Stomach smooth muscle (tissue), 2 donors: Measurements from ENCODE around the gene SLC38A1.
A peak's percentile ranks its signal among the peaks of the same experiment; 100 is the strongest.

Source experiments
- H3K27ac ChIP-seq: one replicate; pipeline ENCODE4 v1.7.0; 2013; ENCODE audit warnings: mild to moderate bottlenecking, low read length, inconsistent platforms
- H3K27me3 ChIP-seq, 2 donors: one replicate each; pipeline ENCODE4 v1.7.0; 2013; ENCODE audit warnings: low read length in 2 of 2; ENCODE audit not compliant: insufficient read depth in 2 of 2, control insufficient read depth in 1 of 2
- H3K36me3 ChIP-seq, 2 donors: one replicate each; pipeline ENCODE4 v1.7.0; 2013; ENCODE audit warnings: low read length in 2 of 2; ENCODE audit not compliant: control insufficient read depth in 2 of 2, insufficient read depth in 2 of 2
- H3K4me1 ChIP-seq: one replicate; pipeline ENCODE4 v1.7.0; 2013; ENCODE audit warnings: low read length; ENCODE audit not compliant: control insufficient read depth, insufficient read depth
- H3K4me3 ChIP-seq, 2 donors: one replicate each; pipeline ENCODE4 v1.7.0; 2013; ENCODE audit warnings: low read length in 2 of 2
- H3K9ac ChIP-seq, 2 donors: one replicate each; pipeline ENCODE4 v1.7.0; 2013; ENCODE audit warnings: low read length in 2 of 2, mild to moderate bottlenecking in 1 of 2
- H3K9me3 ChIP-seq, 2 donors: one replicate each; pipeline ENCODE4 v1.7.0; 2013; ENCODE audit warnings: low read length in 2 of 2; ENCODE audit not compliant: control insufficient read depth in 2 of 2
- donor health status: healthy.
- donor health status: Pancreatic carcinoma.

Gene SLC38A1

GRCh38 chr12:46234000-46234399 is 34.8 kb downstream of the SLC38A1 start:
- H3K4me3 ChIP-seq, result no peak overlapping the region
- no peaks in the 10 kb centered on the region for H3K27me3 ChIP-seq
- H3K36me3 ChIP-seq, result peaks cover 0 to 2% of the 10 kb centered on the region in 2 donors
- H3K4me1 ChIP-seq, result peaks cover 3% of the 10 kb centered on the region
- no peak overlapping the region for H3K9ac ChIP-seq
- H3K9me3 ChIP-seq, result no peaks in the 10 kb centered on the region
- no peak overlapping the region for H3K27ac ChIP-seq

DNA sequence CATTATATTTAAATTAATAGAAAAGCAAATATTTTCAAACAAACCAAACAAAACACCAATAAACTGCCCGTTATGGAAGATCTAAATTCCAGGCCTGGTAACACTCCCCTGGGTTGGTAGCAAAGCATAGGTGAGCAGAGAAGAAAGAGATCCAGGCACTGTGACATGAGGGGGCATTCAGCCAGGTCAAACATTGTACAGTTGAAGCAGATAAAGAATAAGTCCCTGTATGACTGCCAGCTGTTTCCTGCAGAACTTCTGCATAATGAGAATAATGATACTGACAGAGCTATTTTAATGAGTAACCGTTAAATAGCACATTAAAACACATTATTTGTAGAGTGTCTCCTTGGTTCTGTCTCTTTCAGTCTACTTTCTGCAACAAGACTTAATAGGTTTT is 35.4 kb downstream of the SLC38A1 start:
- Histone ChIP-seq H3K4me3 (no peak overlapping the region), H3K27me3 (no peaks in the 10 kb centered on the region), H3K4me1 (peaks cover 3% of the 10 kb centered on the region), H3K9ac (no peak overlapping the region), H3K27ac (no peak overlapping the region), H3K36me3 (peaks cover 0 to 2% of the 10 kb centered on the region in 2 donors), H3K9me3 (no peaks in the 10 kb centered on the region)

- Histone ChIP-seq H3K36me3 (peaks cover 0 to 4% of the 10 kb centered on the region in 2 donors), H3K4me3 (no peak overlapping the region), H3K9ac (no peak overlapping the region), H3K27me3 (no peaks in the 10 kb centered on the region), H3K4me1 (peaks cover 3% of the 10 kb centered on the region), H3K27ac (no peak overlapping the region), H3K9me3 (no peaks in the 10 kb centered on the region)
Observed at GRCh38 chr12:46230983-46231382, 37.9 kb downstream of the SLC38A1 start.

DNA sequence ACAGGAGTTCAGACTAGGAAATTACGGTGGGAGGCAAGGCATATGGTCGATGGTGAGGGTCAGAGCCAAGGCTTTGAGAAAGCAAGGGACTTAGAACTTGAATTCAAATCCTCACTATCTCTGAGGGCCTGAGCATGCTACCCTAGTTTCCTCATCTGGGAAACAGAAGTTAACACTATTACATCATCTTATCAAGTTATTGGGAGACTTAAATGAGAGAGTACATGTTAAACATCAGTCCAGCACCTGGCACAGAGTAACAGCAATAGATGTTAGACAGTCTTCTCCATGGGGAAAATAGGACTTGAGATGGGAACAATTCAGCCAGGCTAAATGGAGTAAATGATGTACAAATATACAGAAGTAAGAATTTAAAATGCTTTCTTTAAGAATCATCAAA is 38.5 kb downstream of the SLC38A1 start:
- H3K4me3 ChIP-seq, result no peak overlapping the region
- H3K36me3 ChIP-seq, result peaks cover 0 to 4% of the 10 kb centered on the region in 2 donors
- H3K9me3 ChIP-seq, result no peaks in the 10 kb centered on the region
- no peak overlapping the region for H3K9ac ChIP-seq
- peaks cover 3% of the 10 kb centered on the region for H3K4me1 ChIP-seq
- no peak overlapping the region for H3K27ac ChIP-seq
- H3K27me3 ChIP-seq, result no peaks in the 10 kb centered on the region

- peaks cover 0 to 4% of the 10 kb centered on the region in 2 donors for H3K36me3 ChIP-seq
- no peak overlapping the region for H3K9ac ChIP-seq
- H3K27ac ChIP-seq, result no peak overlapping the region
- H3K4me1 ChIP-seq, result peaks cover 13% of the 10 kb centered on the region
- no peak overlapping the region for H3K4me3 ChIP-seq
- no peaks in the 10 kb centered on the region for H3K27me3 ChIP-seq
- no peaks in the 10 kb centered on the region for H3K9me3 ChIP-seq
Observed at GRCh38 chr12:46227616-46228015, 41.2 kb downstream of the SLC38A1 start.

DNA sequence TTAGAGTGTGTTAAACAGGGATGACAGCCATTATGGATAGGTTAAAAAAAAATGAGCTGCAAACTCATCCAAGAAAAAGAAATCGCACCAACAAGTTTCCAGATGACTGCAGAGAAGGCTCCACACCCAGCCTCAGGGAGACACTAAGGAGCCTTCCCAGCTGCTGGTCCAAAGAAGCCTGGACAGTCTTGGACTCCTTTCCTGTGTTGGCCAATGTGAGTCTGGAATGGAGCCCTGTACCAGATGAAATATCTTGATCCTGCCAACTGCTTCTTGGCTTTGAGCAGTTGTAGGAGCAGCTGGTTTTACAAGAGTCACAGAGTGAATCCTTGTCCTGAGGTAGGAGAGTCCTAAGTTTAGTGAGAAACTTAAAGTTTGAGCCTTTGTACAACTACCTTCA is 44.5 kb downstream of the SLC38A1 start:
- Histone ChIP-seq H3K9me3 (no peaks in the 10 kb centered on the region), H3K9ac (no peak overlapping the region), H3K4me3 (no peak overlapping the region), H3K36me3 (peaks cover 0 to 4% of the 10 kb centered on the region in 2 donors), H3K27me3 (no peaks in the 10 kb centered on the region), H3K4me1 (peaks cover 25% of the 10 kb centered on the region), H3K27ac (peak overlapping the region; percentile 19)

GRCh38 chr12:46223047-46223446 is 45.8 kb downstream of the SLC38A1 start:
- Histone ChIP-seq H3K27me3 (no peaks in the 10 kb centered on the region), H3K36me3 (peaks cover 0 to 3% of the 10 kb centered on the region in 2 donors), H3K27ac (no peak overlapping the region), H3K4me1 (peaks cover 28% of the 10 kb centered on the region), H3K4me3 (no peak overlapping the region), H3K9me3 (no peaks in the 10 kb centered on the region), H3K9ac (no peak overlapping the region)

DNA sequence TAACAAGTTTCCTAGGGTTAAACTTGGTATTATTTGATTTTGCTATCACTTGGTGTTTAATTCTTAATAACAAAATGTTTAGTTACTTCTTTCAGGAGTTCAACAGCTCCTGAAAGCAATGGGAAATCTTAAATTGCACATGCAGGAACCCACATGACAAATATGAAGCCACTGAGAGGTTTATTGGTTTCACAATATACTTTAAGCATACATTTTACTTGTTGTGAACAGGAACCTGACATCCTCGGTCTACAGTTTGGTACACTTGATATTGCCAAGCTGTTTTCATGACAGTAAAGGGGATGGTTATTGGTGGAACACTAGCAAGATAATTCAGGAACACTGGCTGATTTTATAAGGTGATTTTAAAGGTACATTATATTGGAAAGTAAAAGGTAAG is 46.2 kb downstream of the SLC38A1 start:
- Histone ChIP-seq H3K36me3 (no peaks in the 10 kb centered on the region), H3K4me3 (no peak overlapping the region), H3K27ac (no peak overlapping the region), H3K4me1 (peaks cover 28% of the 10 kb centered on the region), H3K9ac (no peak overlapping the region), H3K9me3 (no peaks in the 10 kb centered on the region), H3K27me3 (no peaks in the 10 kb centered on the region)

DNA sequence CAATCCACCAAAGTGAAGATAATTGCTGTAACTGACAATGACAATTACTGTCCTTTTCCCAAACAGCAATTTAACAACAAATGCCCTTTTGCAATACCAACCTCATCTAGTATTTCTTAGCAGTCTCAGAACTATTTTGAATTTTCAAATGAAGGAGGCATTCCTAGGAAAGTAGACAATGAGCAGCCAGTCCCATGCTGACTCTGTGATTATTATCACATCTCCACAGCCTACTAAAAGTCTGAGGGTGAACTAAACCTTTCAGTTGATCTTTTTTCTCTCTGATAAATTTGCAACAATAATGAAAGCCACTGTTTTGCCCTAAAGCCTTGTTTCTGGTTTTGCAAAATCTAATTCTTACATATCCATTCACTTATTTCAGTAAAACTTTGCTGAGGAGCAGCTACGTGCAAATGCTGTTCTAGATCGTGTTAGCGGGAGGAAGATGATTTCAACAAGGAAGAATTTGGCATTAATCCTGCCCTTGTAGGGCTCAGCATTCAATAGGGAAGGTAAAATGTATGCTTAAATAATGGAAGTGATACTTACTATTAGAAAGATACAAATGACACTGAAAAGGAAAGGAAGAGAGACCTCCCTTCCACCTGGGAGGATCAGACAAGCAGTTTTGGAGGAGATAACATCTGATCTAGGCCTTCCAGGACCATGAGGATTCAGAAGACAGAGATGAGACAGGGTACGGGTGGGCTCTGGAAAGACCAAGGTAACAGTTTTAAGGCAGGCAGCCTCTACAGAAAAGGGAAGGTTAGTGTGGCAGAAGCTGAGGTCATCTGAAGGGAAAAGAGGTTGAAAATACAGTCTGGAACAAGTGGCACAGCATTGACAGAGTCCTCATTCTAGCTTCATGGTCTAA is 47.4 kb downstream of the SLC38A1 start:
- H3K9ac ChIP-seq, result peak overlapping the region in 1 of 2 donors; percentile 16
- H3K9me3 ChIP-seq, result no peaks in the 10 kb centered on the region
- H3K27ac ChIP-seq, result peak overlapping the region; percentile 53
- no peaks in the 10 kb centered on the region for H3K27me3 ChIP-seq
- peak overlapping the region; percentile 4 to 23 for H3K4me3 ChIP-seq
- H3K36me3 ChIP-seq, result no peaks in the 10 kb centered on the region
- H3K4me1 ChIP-seq, result peaks cover 28% of the 10 kb centered on the region

- Histone ChIP-seq H3K9me3 (no peaks in the 10 kb centered on the region), H3K4me1 (peaks cover 34% of the 10 kb centered on the region), H3K27ac (peak overlapping the region; percentile 26), H3K36me3 (no peaks in the 10 kb centered on the region), H3K27me3 (no peaks in the 10 kb centered on the region), H3K4me3 (no peak overlapping the region), H3K9ac (no peak overlapping the region)
Observed at GRCh38 chr12:46219877-46220655, 48.8 kb downstream of the SLC38A1 start.
